DND-41 (cell line): Measurements from ENCODE around the gene CTBP1.
A peak's percentile ranks its signal among the peaks of the same experiment; 100 is the strongest.

Source experiments
- ATAC-seq: fragments of 200-7000 bp; cut with Tn5 transposase; 3 replicates; pipeline ENCODE4 v1.9.1; 2021; ENCODE audit warnings: low read depth; ENCODE audit not compliant: insufficient read depth
- DNase-seq: peaks from one replicate; pipeline ENCODE4 v3.0.0-alpha.2; 2020
- H2AFZ ChIP-seq: 2 replicates; pipeline ENCODE4 v1.6.0; 2012; ENCODE audit warnings: low read depth, low read length
- H3K27ac ChIP-seq: 2 replicates; pipeline ENCODE4 v1.5.1; 2012; ENCODE audit warnings: low read length, inconsistent platforms
- H3K27me3 ChIP-seq: fragments of 200-600 bp; sonication (generic); 2 replicates; pipeline ENCODE4 v1.6.0; 2012; ENCODE audit warnings: low read length, mild to moderate bottlenecking, inconsistent platforms; ENCODE audit not compliant: insufficient read depth, poor library complexity
- H3K36me3 ChIP-seq: 2 replicates; pipeline ENCODE4 v1.5.1; 2012; ENCODE audit warnings: low read length, inconsistent platforms; ENCODE audit not compliant: insufficient read depth
- H3K4me1 ChIP-seq: 2 replicates; pipeline ENCODE4 v1.5.1; 2012; ENCODE audit warnings: mild to moderate bottlenecking, low read length; ENCODE audit not compliant: insufficient read depth
- H3K4me2 ChIP-seq: 2 replicates; pipeline ENCODE4 v1.6.0; 2012; ENCODE audit warnings: mild to moderate bottlenecking, moderate library complexity, low read length, inconsistent platforms; ENCODE audit not compliant: insufficient read depth
- H3K4me3 ChIP-seq, 2 experiments: fragments of 200-600 bp in 1 of 2; shearing (Covaris generic) in 1 of 2; 2 replicates each; pipeline ENCODE4 v1.5.1; 2012 to 2016; ENCODE audit warnings: inconsistent platforms in 2 of 2, low read length in 2 of 2, mild to moderate bottlenecking in 2 of 2, low read depth in 1 of 2, moderate library complexity in 1 of 2
- H3K79me2 ChIP-seq: 2 replicates; pipeline ENCODE4 v1.6.0; 2012; ENCODE audit warnings: low read length, inconsistent platforms; ENCODE audit not compliant: insufficient read depth
- H3K9ac ChIP-seq: 2 replicates; pipeline ENCODE4 v1.6.0; 2012; ENCODE audit warnings: low read depth, mild to moderate bottlenecking, inconsistent platforms, low read length, moderate library complexity
- H3K9me3 ChIP-seq: 2 replicates; pipeline ENCODE4 v1.5.1; 2012; ENCODE audit warnings: low read length, moderate library complexity, mild to moderate bottlenecking, inconsistent platforms; ENCODE audit not compliant: insufficient read depth, severe bottlenecking
- H4K20me1 ChIP-seq: 2 replicates; pipeline ENCODE4 v1.6.0; 2012; ENCODE audit warnings: low read length; ENCODE audit not compliant: insufficient read depth
- CTCF ChIP-seq: IDR thresholded peaks from 2 replicates; pipeline ENCODE4 v1.5.1; 2012; ENCODE audit warnings: borderline replicate concordance, low read length, moderate library complexity, mild to moderate bottlenecking; ENCODE audit not compliant: poor library complexity, severe bottlenecking; ENCODE audit errors: extremely low read depth
- EZH2 ChIP-seq: IDR thresholded peaks from 3 replicates; pipeline ENCODE4 v1.6.1; 2012; ENCODE audit warnings: borderline replicate concordance, low read depth, mild to moderate bottlenecking, moderate library complexity, low read length, inconsistent platforms; ENCODE audit not compliant: severe bottlenecking

Gene CTBP1

GRCh38 chr4:1175635-1176229, 73.2 kb downstream of the CTBP1 start:
- Histone ChIP-seq H4K20me1 (no peaks in the 10 kb centered on the region), H3K4me2 (no peak overlapping the region), H3K27ac (no peak overlapping the region), H3K79me2 (no peaks in the 10 kb centered on the region), H2AFZ (no peak overlapping the region), H3K9ac (no peak overlapping the region), H3K4me3 (no peak overlapping the region), H3K27me3 (no peaks in the 10 kb centered on the region), H3K4me1 (no peaks in the 10 kb centered on the region), H3K9me3 (peaks cover 8% of the 10 kb centered on the region), H3K36me3 (no peaks in the 10 kb centered on the region)
- peak; percentile 22; the same call in 1 of the 3 replicates for ATAC-seq
- no peak for TF ChIP-seq EZH2
- TF ChIP-seq CTCF, result no peak
- DNase-seq, result no peak

- Histone ChIP-seq H3K9ac (no peak overlapping the region), H3K36me3 (no peaks in the 10 kb centered on the region), H3K27ac (no peak overlapping the region), H3K79me2 (no peaks in the 10 kb centered on the region), H4K20me1 (no peaks in the 10 kb centered on the region), H3K27me3 (no peaks in the 10 kb centered on the region), H2AFZ (no peak overlapping the region), H3K4me2 (no peak overlapping the region), H3K4me1 (no peaks in the 10 kb centered on the region), H3K4me3 (no peak overlapping the region), H3K9me3 (peaks cover 3% of the 10 kb centered on the region)
- TF ChIP-seq CTCF, result no peak
- TF ChIP-seq EZH2, result no peak
- DNase-seq (no peak), ATAC-seq (0 out of 3 replicates have a peak, but pooled peaks have one; percentile 19)
Measured at GRCh38 chr4:1174941-1175634, 73.8 kb downstream of the CTBP1 start.

GRCh38 chr4:1172971-1173757, 75.8 kb downstream of the CTBP1 start:
- Histone ChIP-seq H3K4me1 (peaks cover 10% of the 10 kb centered on the region), H3K4me2 (no peak overlapping the region), H3K4me3 (no peak overlapping the region), H3K9ac (no peak overlapping the region), H3K79me2 (no peaks in the 10 kb centered on the region), H3K36me3 (no peaks in the 10 kb centered on the region), H2AFZ (no peak overlapping the region), H3K27ac (no peak overlapping the region), H4K20me1 (no peaks in the 10 kb centered on the region), H3K9me3 (no peaks in the 10 kb centered on the region), H3K27me3 (no peaks in the 10 kb centered on the region)
- ATAC-seq, result no peak
- TF ChIP-seq CTCF (no peak), EZH2 (no peak)
- DNase-seq, result no peak
